Measurements from ENCODE around the gene MATN3. TPM values are rescaled to one million over a fixed set of nuclear protein-coding genes. Genes with fewer than 3 reads are reported as not detected.

The MATN3 gene
- total and polyA plus RNA-seq, 2 of the 13 experiments (the other 11 are each of a cell fraction or from before 2014, with no cell fraction given) = 36.1 to 208 TPM

DNA sequence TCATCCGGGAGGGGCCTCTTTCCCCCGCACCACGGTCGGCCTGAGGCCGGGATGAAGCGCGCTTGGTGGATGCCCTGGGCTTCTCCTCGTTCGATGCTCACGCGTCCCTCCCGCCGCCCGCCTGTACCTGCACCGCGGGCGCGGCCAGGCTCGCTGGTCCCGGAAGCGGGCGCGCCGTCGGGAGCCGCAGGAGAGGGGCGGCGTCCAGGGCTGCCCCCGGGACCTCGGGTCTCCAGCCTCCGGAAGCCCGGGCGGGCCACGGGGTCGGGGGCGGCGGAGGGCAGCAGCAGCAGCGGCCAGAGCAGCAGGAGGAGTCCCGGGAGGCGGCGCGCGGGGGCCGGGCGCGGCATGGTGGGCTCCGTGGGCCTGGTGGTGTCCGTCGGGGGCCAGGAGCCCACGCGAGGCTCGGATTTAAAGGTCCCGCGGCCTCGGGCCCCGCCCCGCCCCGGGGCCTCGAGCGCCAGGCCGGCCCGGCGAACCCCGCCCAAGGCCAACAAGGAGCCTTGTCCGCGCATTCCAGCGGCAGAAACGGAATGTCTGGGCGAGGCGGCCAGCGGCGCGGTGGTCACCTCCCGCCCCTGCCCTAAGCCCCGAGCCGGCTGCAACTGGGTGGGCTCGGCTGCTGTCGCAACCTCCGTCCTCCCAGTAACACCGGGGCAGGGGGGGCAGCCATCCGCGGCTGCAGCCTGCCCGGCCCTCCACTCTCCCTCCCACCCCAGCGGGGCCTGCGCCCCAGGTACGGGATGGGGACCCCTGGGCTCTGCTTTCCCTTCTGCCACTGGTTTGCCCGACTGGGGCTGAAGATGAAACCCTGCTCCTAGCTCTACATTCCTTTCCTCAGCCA lies at the start of gene MATN3 (continued):
- TF ChIP-seq ZNF800 (CRISPR knock-in tag; IDR thresholded peaks at IDR 0.05) (peak; percentile 33; the same call in 1 of the 2 replicates), SP5 (CRISPR knock-in tag; IDR thresholded peaks at IDR 0.05; ENCODE audit: borderline replicate concordance, low read depth) (peak; percentile 43; the same call in 1 of the 2 replicates), E2F2 (CRISPR knock-in tag; IDR thresholded peaks at IDR 0.05; ENCODE audit: borderline replicate concordance) (peak; percentile 60; the same call in 1 of the 2 replicates), GATAD1 (CRISPR knock-in tag; IDR thresholded peaks at IDR 0.05) (peak; percentile 8; the same call in 1 of the 2 replicates), ZNF296 (CRISPR knock-in tag; conservative IDR thresholded peaks at IDR 0.05) (peak; percentile 83; the same call in 1 of the 2 replicates), SALL1 (CRISPR knock-in tag; IDR thresholded peaks at IDR 0.05) (peak; percentile 51), HNRNPLL (IDR thresholded peaks at IDR 0.05; ENCODE audit: low read depth, low read length, poor library complexity, severe bottlenecking) (peak; percentile 22), HOXA3 (CRISPR knock-in tag; IDR thresholded peaks at IDR 0.05) (peak; percentile 71), ETV6 (CRISPR knock-in tag; conservative IDR thresholded peaks at IDR 0.05) (0 out of 2 replicates have a peak, but pooled peaks have one; percentile 34), CENPBD1 (CRISPR knock-in tag; IDR thresholded peaks at IDR 0.05; ENCODE audit: borderline replicate concordance, low read depth) (no peak; the same call in 1 of the 2 replicates)
- TF ChIP-seq, protein P1, sequence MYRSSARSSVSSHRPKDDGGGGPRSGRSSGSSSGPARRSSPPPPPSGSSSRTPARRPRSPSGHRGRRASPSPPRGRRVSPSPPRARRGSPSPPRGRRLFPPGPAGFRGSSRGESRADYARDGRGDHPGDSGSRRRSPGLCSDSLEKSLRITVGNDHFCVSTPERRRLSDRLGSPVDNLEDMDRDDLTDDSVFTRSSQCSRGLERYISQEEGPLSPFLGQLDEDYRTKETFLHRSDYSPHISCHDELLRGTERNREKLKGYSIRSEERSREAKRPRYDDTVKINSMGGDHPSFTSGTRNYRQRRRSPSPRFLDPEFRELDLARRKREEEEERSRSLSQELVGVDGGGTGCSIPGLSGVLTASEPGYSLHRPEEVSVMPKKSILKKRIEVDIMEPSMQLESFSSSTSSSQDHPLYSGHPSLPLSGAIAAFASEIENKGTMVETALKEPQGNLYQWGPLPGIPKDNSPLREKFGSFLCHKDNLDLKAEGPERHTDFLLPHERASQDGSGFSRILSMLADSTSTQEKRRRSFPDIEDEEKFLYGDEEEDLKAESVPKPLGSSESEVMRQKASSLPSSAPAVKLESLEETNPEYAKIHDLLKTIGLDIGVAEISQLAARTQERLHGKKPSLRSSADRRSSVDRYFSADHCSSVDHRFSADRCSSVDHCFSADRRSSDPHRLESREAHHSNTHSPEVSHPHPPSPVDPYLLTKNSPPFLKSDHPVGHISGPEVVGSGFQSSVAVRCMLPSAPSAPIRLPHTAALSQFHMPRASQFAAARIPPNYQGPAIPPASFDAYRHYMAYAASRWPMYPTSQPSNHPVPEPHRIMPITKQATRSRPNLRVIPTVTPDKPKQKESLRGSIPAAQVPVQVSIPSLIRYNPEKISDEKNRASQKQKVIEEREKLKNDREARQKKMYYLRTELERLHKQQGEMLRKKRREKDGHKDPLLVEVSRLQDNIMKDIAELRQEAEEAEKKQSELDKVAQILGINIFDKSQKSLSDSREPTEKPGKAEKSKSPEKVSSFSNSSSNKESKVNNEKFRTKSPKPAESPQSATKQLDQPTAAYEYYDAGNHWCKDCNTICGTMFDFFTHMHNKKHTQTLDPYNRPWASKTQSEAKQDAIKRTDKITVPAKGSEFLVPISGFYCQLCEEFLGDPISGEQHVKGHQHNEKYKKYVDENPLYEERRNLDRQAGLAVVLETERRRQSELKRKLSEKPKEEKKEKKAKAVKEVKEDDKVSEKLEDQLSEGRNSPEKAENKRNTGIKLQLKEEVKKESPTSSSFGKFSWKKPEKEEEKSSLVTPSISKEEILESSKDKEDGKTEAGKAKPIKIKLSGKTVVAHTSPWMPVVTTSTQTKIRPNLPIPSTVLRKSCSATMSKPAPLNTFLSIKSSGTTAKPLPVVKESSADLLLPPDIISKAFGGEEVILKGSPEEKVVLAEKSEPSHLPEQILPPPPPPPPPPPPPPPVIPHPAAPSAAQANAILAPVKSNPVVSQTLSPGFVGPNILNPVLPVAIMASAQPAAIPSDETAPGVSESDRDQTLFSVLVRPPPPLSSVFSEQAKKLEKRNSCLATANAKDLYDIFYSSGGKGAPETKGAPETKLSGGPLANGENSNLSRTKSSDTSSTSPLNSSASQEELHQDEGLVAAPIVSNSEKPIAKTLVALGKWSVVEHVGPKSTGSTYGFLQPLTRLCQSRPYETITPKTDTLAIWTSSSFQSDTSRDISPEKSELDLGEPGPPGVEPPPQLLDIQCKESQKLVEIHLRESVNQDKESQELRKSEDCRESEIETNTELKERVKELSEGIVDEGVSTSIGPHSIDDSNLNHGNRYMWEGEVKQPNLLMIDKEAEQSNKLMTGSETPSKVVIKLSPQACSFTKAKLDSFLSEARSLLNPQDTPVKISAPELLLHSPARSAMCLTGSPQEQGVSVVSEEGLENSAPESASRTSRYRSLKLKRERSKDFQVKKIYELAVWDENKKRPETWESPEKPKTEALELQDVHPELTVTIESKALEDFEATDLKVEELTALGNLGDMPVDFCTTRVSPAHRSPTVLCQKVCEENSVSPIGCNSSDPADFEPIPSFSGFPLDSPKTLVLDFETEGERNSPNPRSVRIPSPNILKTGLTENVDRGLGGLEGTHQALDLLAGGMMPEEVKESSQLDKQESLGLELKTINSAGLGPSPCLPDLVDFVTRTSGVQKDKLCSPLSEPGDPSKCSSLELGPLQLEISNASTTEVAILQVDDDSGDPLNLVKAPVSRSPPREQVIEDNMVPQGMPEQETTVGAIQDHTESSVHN (CRISPR knock-in tag; IDR thresholded peaks at IDR 0.05) = 0 out of 2 replicates have a peak, but pooled peaks have one; percentile 21
- TF ChIP-seq, protein P2, sequence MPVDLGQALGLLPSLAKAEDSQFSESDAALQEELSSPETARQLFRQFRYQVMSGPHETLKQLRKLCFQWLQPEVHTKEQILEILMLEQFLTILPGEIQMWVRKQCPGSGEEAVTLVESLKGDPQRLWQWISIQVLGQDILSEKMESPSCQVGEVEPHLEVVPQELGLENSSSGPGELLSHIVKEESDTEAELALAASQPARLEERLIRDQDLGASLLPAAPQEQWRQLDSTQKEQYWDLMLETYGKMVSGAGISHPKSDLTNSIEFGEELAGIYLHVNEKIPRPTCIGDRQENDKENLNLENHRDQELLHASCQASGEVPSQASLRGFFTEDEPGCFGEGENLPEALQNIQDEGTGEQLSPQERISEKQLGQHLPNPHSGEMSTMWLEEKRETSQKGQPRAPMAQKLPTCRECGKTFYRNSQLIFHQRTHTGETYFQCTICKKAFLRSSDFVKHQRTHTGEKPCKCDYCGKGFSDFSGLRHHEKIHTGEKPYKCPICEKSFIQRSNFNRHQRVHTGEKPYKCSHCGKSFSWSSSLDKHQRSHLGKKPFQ (CRISPR knock-in tag; IDR thresholded peaks at IDR 0.05; ENCODE audit: insufficient replicate concordance) = peak; percentile 62

All from HepG2 (cell line).